ENCODE data around the gene CHST11. TPM values are rescaled to one million over a fixed set of nuclear protein-coding genes. Genes with fewer than 3 reads are reported as not detected.

CHST11 gene
- total and polyA plus RNA-seq, 2 donors from 2014 or later: 2.0 to 23.3 TPM

- FAIRE-seq (no peak), DNase-seq (no peak)
- Histone ChIP-seq H3K27ac (ENCODE audit: low read depth in 2 of 2, low read length in 2 of 2) (no peak overlapping the region), H3K9me3 (ENCODE audit: control insufficient read depth in 2 of 3, insufficient read depth in 1 of 3, low read length in 3 of 3) (peaks cover 0 to 3% (median 0%) of the 10 kb centered on the region in 3 donors), H3K9ac (ENCODE audit: low read length in 3 of 3) (no peak overlapping the region), H3K27me3 (ENCODE audit: control insufficient read depth, insufficient read depth, low read length) (no peaks in the 10 kb centered on the region), H3K36me3 (ENCODE audit: control insufficient read depth in 2 of 3, insufficient read depth in 3 of 3, low read length in 3 of 3) (peaks cover 0 to 2% (median 0%) of the 10 kb centered on the region in 3 donors), H3K4me3 (ENCODE audit: low read length in 3 of 3) (no peak overlapping the region), H3K4me1 (ENCODE audit: control insufficient read depth in 2 of 3, insufficient read depth in 2 of 3, low read depth in 1 of 3, low read length in 3 of 3) (peaks cover 0 to 3% (median 0%) of the 10 kb centered on the region in 3 donors)
- intact Hi-C loops (cut with DNase I): no loop called here
- no peak for TF ChIP-seq CTCF (IDR thresholded peaks at IDR 0.05; ENCODE audit: borderline replicate concordance, extremely low read depth, insufficient read depth)
These were observed 34.1 kb downstream of the CHST11 start for GRCh38 chr12:104490850-104491249.

- no peak for DNase-seq
- Histone ChIP-seq H3K4me1 (ENCODE audit: control insufficient read depth in 2 of 3, insufficient read depth in 2 of 3, low read depth in 1 of 3, low read length in 3 of 3) (peaks cover 0 to under 1% (median 0%) of the 10 kb centered on the region in 3 donors), H3K27ac (ENCODE audit: low read depth in 2 of 2, low read length in 2 of 2) (no peak overlapping the region), H3K36me3 (ENCODE audit: control insufficient read depth in 2 of 3, insufficient read depth in 3 of 3, low read length in 3 of 3) (no peaks in the 10 kb centered on the region), H3K4me3 (ENCODE audit: low read length in 3 of 3) (no peak overlapping the region), H3K9ac (ENCODE audit: low read length in 3 of 3) (no peak overlapping the region), H3K9me3 (ENCODE audit: control insufficient read depth in 2 of 3, insufficient read depth in 1 of 3, low read length in 3 of 3) (peaks cover 0 to under 1% (median 0%) of the 10 kb centered on the region in 3 donors), H3K27me3 (ENCODE audit: control insufficient read depth, insufficient read depth, low read length) (no peaks in the 10 kb centered on the region)
- no peak for TF ChIP-seq CTCF (IDR thresholded peaks at IDR 0.05; ENCODE audit: borderline replicate concordance, extremely low read depth, insufficient read depth)
- intact Hi-C loops (cut with DNase I): no loop called here
- no peak for FAIRE-seq
These were observed 36.7 kb downstream of the CHST11 start for GRCh38 chr12:104493496-104493895.

GRCh38 chr12:104494137-104494792 lies 37.5 kb downstream of the CHST11 start:
- TF ChIP-seq CTCF (IDR thresholded peaks at IDR 0.05; ENCODE audit: borderline replicate concordance, extremely low read depth, insufficient read depth): no peak
- Histone ChIP-seq H3K27me3 (ENCODE audit: control insufficient read depth, insufficient read depth, low read length) (no peaks in the 10 kb centered on the region), H3K36me3 (ENCODE audit: control insufficient read depth in 2 of 3, insufficient read depth in 3 of 3, low read length in 3 of 3) (no peaks in the 10 kb centered on the region), H3K4me3 (ENCODE audit: low read length in 3 of 3) (no peak overlapping the region), H3K27ac (ENCODE audit: low read depth in 2 of 2, low read length in 2 of 2) (no peak overlapping the region), H3K9me3 (ENCODE audit: control insufficient read depth in 2 of 3, insufficient read depth in 1 of 3, low read length in 3 of 3) (no peaks in the 10 kb centered on the region), H3K9ac (ENCODE audit: low read length in 3 of 3) (no peak overlapping the region), H3K4me1 (ENCODE audit: control insufficient read depth in 2 of 3, insufficient read depth in 2 of 3, low read depth in 1 of 3, low read length in 3 of 3) (no peaks in the 10 kb centered on the region)
- FAIRE-seq (no peak), DNase-seq (no peak)
- intact Hi-C loops (cut with DNase I): no loop called here

- intact Hi-C loops (cut with DNase I): no loop called here
- Histone ChIP-seq H3K27ac (ENCODE audit: low read depth in 2 of 2, low read length in 2 of 2) (no peak overlapping the region), H3K4me1 (ENCODE audit: control insufficient read depth in 2 of 3, insufficient read depth in 2 of 3, low read depth in 1 of 3, low read length in 3 of 3) (no peaks in the 10 kb centered on the region), H3K4me3 (ENCODE audit: low read length in 3 of 3) (no peak overlapping the region), H3K9ac (ENCODE audit: low read length in 3 of 3) (no peak overlapping the region), H3K36me3 (ENCODE audit: control insufficient read depth in 2 of 3, insufficient read depth in 3 of 3, low read length in 3 of 3) (no peaks in the 10 kb centered on the region), H3K27me3 (ENCODE audit: control insufficient read depth, insufficient read depth, low read length) (no peaks in the 10 kb centered on the region), H3K9me3 (ENCODE audit: control insufficient read depth in 2 of 3, insufficient read depth in 1 of 3, low read length in 3 of 3) (no peaks in the 10 kb centered on the region)
- FAIRE-seq (no peak), DNase-seq (no peak)
- TF ChIP-seq CTCF (IDR thresholded peaks at IDR 0.05; ENCODE audit: borderline replicate concordance, extremely low read depth, insufficient read depth): no peak
These were observed 38.0 kb downstream of the CHST11 start for GRCh38 chr12:104494793-104495158.
